Activated CD8-positive, alpha-beta memory T cell treated with anti-CD3 and anti-CD28 coated beads, Interleukin-2, amount 50 U/mL, for 1 hour (primary cell): ENCODE data around the gene ADIRF.
"Not testable (repeated sequence)": the region's sequence is repeated elsewhere in the genome, so short reads cannot be mapped to it uniquely, and the experiment has no call there.

Experiments used
- DNase-seq: peaks from one replicate; pipeline ENCODE4 v3.0.0-alpha.2; 2020; ENCODE audit errors: extremely low read depth

Gene ADIRF

DNA sequence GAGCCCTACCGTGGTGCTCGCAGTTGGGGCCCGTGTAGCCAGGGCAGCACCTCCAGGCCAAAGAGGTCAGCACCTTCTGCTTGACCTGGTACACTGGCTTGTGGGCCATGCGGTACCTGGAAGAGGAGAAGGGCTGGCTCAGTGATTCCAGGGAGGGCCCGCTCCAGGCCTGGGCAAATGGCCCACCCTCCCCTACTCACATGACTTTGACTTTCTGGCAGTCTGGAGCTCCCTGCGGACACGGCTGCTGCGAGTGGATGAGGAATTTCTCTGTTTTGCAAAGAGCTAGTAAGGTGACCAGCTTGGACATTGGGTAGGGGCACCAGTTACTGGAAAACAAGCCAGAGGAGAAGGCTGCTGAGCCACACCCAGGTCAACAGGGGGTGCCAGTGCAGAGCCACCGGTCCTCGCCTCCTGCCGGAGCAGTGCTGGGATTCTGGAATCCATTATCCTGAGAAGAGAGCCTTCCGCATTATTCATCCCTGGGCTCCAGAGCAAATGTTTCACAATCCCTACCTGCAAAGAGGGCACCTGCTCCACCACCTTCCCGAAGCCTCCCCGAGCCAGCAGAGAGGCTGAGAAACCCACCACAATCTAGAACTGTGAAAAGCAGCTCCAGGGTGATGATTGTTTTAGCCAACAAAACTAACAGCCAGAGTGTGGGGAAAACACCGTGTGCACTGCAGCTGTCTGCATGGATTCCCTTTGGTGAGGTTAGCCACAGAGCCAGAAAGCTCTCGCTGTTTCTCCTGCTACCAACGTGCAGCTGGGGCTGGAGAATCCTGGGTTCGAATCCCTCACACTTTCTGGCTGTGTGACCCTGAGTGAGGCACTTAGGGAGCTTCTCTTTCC is 22.7 kb upstream of the ADIRF start:
- DNase-seq, result no peak

DNA sequence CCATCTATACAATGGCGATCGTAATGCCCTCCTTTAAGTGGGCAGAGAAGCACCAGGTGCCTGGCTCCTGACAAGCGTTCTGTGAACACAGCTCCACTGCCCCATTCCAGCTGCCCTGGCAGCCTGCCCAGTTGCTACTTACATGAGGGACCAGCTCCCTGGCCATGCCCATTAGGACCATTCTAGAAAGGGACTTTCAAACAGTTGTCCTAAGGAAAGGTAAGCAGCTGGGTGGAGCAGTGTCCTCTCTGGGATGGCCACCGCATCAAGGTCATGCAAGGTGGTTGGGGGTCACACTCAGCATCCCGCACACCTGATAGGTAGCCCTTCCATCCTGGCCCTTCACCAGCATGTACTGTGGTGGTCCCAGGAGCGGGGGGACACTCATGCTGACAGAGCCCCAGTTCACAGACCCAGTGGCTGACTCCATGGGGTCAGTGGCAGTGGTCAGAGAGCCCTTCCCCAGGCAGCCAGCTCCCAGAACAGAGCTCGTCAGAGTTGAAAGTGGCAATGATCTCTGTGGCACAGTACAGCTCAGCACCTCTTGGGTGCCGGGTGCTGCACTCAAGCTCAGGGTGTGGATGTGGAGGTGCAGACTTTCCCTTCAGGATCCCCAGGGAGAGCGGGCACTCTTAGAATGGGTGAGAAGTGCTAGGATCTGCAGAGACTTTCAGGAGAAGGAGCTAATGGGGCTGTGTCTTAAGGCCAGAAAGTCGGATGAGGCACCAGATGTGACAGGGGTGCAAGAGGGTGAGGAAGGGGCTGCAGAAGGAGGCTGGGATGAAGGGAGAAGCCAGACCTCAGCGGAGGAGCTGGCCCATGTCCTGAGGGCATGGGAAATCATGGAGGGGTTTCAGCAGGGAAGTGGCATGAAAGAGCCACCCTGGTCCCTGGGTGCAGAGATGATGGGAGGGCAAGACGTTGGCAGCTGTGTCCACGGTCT is 21.8 kb upstream of the ADIRF start:
- DNase-seq, result no peak

DNA sequence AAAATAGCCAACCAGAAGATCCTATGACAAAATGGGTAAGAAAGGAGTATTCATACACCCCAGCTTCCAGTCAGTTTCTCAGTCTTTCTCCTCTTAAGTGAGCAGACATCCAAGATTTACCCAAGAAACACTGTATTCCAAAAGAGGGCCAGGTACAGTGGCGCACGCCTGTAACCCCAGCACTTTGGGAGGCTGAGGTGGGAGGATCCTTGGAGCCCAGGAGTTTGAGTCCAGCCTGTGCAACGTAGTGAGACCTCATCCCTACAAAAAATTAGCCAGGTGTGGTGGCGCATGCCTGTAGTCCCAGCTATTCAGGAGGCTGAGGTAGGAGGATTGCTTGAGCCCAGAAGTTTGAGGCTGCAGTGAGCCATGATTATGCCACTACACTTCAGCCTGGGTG is 20.5 kb upstream of the ADIRF start:
- DNase-seq, result not testable (repeated sequence)

DNA sequence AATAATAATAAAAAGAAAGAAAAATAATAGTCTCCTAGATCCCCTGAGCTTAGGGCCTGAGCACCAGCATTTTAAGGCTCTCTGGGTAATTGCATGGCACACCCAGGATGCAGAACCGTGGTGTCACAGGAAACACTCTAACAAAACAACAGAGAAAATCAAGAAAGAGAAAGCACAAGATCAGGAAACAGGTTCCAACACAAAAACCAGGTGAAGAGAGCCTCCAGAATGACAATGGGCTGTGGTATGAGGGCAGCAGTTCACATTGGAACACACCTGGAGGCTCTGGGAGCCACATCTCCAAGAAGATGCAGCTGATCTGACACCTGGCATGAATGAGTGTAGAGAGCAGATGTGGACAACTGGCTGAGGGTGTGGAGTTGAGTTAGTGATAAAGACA is 17.9 kb upstream of the ADIRF start:
- DNase-seq, result no peak

DNA sequence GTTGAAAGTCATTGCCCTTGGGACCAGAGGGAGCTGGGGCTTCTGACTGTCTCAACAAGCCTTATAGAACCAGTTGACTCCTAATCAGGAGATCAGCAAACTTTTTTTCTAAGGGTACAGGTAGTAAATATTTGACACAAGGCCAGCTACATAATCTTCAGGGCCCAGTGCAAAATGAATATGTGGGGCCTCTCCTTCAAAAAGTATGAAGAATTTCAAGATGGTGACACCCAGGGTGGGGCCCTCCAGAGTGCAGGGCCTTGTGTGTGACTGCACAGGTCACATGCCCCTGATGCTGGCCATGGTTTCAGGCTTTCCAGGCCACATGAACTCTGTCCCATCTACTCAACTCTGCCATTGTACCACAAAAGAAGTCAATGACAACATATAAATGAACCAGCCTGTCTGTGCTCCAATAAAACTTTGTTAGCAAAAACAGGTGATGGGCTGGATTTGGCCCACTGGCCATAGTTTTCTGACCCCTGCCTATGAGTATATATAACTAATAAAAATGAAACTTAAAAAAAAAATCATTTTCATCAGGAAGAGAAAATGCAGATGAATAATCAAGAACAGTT is 17.0 kb upstream of the ADIRF start:
- no peak for DNase-seq

DNA sequence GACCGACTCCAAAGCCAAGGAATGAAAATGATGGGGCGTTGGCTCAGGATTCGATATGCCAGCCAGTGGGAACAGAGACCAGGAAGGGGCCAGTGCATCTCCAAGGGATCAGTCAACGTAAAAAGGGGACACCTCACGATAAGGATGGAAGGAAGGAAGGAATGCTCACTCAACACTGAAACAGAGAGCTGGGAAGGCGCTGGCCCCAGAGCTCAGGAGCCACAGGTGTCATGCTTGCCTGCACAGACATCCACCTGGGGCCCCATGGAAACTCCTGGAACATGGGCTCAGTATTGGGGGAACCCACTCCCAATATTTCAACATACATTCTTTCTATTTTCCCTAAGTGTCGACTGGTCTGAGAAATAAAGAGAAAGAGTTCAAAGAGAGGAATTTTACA is 16.2 kb upstream of the ADIRF start:
- no peak for DNase-seq

DNA sequence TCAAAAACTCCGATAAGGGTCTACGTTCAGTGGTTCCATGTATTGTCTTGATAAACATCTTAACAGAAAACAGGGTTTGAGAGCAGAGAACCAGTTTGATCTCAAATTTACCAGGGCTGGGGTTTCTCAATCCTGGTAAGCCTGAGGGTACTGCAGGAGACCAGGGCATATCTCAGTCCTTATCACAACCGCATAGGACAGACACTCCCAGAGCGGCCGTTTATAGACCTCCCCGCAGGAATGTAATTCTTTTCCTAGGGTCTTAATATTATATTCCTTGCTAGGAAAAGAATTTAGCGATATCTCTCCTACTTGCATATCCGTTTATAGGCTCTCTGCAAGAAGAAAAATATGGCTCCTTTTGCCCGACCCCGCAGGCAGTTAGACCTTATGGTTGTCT is 15.6 kb upstream of the ADIRF start:
- DNase-seq, result not testable (repeated sequence)

DNA sequence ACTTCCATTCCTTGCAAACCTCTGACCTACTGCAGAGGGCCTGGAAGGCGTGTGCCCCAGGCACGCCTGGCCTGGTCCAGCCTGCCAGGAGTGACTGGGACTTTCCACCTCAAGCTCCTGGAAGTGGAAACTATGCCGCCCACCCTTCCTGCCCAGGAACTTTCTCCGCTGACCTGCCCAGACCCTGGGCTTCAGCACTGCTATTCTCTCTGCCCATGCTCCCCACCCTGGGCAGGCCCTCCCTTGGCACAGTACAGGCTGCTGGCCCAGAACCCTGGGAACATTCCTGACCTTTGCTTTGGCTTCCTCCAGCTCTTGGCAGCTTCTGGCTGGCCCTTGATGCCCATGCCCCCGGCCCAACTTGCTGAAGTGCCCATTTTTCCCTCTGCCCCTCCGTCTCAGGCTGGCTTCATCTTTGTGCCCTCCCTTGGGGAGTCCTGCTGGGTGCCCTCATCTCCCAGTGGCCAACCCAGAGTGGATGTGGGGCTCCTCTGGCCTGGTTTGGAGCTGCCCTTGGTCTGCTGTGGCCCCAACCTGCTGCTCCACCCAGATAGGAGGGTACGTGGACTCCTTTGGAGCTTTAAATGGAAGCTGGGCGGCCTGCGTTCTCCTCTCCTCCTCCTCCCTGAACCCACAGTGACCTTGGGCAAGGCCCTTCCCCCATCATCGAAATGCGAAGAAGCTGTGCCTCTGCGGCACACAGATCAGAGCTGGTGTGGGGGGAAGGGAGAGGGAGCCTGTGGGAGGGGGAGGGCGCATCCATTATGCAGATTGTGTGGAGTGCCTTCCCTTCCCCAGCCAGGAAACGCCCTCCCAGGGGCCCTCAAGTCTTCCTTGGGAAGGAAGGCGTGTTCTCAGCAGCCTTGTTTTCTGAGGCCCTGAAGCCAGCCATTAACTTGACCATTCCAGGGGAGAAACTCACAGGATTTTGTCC is 14.3 kb upstream of the ADIRF start:
- DNase-seq, result no peak

DNA sequence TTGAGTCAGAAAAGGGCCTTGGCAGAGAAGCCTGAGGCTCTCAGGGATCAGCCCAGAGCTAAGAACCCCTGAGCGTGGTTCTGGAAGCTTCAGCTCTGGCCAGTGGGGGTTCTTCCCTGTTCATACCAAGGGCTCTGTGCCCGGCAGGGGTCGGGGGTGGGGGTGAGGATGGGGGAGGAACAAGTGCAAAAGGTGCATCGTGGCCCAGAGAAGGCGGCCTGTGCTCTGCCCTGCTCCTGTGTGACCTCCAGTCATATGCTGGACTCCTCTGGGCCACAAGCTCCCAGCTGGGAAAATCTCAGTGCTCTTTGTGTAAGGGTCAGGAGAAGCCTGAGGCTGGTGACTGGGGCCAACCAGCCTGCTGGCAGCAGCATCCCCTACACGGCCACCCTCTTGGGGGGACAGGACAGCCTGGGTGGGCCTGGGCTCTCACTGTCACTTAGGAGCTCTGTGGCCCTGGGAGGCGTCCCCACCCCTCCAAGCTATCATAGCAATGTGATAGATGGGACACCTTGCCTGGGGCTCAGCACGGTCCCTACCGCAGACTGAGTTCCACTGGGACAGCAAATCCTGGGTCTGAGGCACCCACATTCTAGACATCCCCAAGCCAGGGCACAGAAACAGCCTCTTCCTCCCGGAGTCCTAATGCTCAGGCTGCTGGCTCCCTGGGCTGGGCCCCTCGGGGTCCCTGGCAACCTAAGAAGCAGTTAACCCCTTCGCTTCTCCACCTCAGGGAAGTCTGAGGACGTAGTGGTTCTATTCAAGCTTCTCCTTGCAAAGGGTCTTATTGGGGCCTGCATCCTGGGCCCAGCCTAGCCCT is 13.4 kb upstream of the ADIRF start:
- DNase-seq, result no peak

DNA sequence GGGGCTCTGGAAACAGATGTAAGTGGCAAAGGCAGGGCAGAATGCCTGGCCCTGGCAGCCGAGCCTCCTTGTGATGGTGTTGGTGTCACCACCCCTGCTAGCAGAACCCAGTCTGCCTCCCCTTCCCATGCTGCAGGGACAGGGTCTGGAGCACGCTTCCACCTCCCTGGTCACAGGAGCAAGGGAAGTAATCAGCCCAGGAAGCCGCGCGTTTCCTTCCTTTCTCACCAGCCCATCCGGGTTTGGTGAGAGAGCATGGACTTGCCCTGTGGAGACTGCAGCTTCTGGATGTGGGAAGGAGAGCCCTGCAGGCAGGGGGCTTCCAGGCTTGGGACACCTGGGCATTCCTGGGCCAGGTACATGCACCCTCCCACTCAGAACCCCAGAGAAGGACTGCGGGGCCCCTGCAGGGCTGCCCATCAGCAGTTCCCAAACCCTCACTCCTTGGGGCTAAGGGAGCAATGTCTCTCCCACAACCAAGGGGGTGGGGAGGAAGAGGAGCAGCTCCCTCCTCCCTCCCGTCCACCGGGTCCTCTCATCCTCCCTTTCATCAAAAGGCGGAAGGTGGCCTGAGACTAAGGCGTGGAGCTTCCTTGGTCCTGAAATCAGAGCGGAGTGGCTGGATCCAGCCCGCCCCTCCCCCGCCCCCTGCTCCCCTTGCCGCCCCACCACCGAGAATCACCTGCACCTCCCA is 12.6 kb upstream of the ADIRF start:
- DNase-seq, result no peak

DNA sequence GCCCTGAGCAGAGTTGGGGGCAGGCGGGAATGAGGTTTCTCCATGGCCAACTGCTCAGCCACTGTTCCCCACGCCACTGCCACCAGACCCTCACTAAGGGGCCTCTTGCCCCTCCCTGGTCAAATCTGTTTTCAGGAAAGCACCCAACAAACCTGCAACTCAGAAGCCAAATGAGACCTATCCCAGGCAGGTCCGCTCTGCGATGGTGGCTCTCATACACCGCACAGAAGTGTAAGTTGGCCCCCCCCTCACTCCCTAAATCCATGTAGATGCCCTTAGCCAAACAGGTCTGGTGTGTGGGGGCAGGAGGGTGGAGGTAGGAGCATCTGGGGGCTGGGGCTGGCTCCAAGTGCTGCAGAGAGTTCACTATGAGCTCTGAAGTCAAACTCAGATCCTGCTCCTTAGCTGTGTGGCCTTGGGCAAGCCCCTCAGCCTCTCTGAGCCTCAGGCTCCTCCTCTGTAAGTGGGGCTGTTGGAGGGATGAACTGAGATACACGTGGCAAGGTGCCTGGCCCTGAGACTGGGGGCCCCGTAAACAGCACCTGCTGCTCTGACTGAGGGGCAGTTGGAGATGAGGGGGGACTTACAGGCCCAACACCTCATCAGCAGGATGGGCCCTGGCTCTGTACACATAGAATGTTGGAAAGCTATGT is 12.0 kb upstream of the ADIRF start:
- DNase-seq, result no peak

DNA sequence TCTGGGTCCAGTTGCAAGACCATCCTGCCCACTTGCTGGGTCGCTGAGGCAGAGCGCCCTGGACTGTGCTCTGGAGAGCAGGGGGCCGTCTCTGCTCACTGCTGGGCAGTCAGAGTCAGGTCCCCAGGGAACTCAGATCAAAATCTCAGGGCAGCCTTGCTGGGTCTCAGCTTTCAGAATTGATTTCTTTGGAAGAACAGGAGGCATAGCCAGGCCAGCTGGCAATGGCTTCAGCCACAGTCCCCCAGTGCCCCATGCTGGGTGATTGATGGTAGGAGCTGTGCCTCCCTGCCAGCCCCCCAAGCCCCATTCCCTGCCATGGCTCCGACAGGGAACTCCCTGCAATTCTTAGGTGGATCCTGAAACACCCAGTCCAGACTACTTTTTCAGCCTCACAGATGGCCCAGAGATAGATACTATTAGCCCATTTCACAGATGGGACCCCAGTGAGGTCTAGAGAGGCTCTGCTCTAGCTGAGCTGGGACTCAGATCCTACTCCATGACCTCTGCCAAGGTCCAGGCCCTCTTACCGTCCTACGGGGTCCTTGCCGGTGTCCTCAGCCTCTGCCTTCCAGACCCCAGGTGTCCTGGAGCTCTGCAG is 11.3 kb upstream of the ADIRF start:
- no peak for DNase-seq

DNA sequence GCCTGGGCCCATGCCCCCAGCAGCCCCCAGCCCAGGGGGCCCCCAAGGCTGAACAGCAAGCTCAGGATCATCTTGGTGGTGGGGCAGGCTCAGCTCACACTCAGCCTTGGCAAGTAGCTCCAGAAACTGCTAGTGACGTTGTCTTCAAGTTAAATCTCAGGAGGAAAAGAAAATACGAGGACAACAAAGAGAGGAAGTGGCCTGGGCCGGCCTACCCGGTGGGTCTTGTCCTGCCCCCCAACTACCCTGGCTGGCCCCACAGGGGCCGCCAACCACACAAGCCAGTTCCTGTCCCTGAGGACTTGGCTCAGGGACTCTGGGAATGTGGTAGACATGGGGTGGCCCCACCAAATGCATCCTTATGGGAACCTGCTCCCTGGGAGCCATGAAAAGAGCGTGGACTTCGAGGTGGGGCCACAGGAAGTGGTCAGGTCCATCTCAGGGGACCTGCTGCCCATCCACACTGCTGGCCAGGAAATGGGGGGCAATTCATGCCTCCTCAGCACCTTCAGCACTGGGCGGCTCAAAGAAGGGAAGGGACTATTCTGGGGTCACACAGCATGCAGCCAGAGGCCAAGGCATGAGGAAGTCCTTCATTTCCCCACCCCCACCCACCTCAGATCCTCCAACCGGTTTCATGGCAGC is 10.7 kb upstream of the ADIRF start, which contains the start of gene MMRN2:
Gene MMRN2 (minus strand): TSS at position 145 of the 645 bp plus-strand sequence. CDS start 74 bp downstream, at position 71.
- no peak for DNase-seq

DNA sequence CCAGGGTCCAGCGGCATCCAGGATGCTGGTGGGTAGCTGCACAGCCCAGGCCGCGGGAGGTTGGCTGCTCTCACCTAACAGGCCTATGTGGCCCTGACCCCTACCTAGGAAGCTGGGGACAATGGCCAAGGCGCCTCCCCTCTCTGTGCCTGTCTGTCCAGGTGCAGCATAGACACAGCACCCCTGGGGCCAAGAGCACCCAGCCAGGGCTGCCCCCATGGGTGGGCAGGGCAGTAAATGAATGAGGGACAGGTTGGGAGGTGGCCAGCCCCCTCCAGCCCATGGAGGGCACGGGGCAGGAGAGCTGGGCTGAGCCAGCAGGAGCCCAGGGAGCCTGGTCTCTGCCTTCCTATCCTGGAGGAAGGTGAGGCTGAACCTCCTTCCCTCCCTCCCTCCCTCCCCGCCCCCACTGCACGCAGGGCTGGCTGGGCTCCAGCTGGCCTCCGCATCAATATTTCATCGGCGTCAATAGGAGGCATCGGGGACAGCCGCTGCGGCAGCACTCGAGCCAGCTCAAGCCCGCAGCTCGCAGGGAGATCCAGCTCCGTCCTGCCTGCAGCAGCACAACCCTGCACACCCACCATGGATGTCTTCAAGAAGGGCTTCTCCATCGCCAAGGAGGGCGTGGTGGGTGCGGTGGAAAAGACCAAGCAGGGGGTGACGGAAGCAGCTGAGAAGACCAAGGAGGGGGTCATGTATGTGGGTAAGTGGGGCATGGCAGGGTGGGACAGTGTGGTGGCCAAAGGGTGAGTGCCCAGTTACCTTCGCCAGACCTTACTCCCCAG is 10.0 kb upstream of the ADIRF start, which contains the start of gene SNCG:
Gene SNCG (plus strand): TSS at position 484 of the 785 bp plus-strand sequence. CDS start 99 bp downstream, at position 583.
- DNase-seq, result no peak

DNA sequence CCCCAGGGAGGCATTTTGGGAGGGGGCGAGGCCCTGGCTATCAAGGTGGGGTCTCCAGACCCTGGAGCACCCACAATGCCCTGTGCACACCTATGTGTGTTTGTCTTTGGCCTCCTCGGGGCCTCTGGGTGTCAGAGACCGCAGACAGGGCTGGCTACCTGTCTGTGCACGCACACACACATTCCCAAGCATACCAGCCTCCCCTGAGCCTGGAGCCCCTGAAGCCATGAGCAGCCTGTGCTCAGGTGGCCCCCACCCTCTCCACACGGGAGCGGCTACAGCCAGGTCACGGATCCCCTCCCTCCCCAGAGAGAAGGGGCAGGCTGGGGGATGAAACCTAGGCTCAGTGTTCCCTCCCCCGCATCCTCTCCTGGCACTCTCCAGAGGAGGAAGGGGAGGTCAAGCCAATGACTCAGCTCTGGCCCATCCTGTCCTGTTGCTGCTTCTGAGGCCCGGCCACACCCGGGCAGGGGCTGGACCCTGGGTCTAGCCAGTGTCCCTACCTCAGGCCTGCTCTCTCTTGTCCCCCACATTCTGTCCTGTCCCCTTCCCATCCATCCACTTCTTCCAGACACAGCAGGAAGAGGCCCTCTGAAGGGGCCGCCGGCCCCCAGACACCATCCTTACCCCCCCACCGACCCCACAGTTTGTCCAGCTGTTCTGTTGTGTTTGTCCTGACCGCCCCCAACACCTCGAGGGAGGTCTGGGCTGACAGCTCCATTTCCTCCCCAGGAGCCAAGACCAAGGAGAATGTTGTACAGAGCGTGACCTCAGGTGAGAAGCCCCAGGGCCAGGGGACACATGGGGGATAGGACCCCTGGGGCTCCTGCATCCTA is 9.2 kb upstream of the ADIRF start:
- no peak for DNase-seq

DNA sequence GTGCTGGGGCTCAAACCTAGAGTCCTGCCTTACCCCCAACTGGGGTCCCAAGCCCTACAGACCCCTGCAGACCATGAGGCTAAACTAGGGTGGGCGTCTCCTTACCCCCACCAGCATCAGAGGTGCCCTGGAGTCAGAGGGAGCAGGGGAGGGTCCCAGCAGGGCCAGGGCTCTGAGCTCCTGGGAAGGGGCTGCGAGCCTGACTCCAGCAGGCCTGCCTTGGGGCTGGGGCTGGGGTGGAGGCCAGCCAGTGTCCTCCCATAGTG is 8.6 kb upstream of the ADIRF start:
- DNase-seq, result no peak
